Lung (tissue), 12 donors: ENCODE data around the gene TRAF7. TPM values are rescaled to one million over a fixed set of nuclear protein-coding genes. Genes with fewer than 3 reads are reported as not detected.

Source experiments
- ATAC-seq: fragments of 200-7000 bp; cut with Tn5 transposase; one replicate; pipeline ENCODE4 v1.9.1; 2020; ENCODE audit warnings: moderate number of reproducible peaks; ENCODE audit not compliant: insufficient read depth, low FRiP score
- DNase-seq, 3 donors: peaks; one replicate each; pipeline ENCODE4 v3.0.0-alpha.2; 2013 to 2017
- H3K27ac ChIP-seq, 2 donors: one replicate each; pipeline ENCODE4 v1.5.1; 2013; ENCODE audit warnings: mild to moderate bottlenecking in 2 of 2, moderate library complexity in 2 of 2, control low read depth in 1 of 2, inconsistent platforms in 1 of 2, low read depth in 1 of 2, low read length in 1 of 2
- H3K27me3 ChIP-seq, 3 donors: one replicate each; pipeline ENCODE4 v1.5.1; 2013; ENCODE audit warnings: low read length in 2 of 3; ENCODE audit not compliant: control insufficient read depth in 3 of 3, insufficient read depth in 3 of 3
- H3K36me3 ChIP-seq, 4 donors: one replicate each; pipeline ENCODE4 v1.5.1; 2013; ENCODE audit warnings: low read length in 4 of 4, mild to moderate bottlenecking in 1 of 4, moderate library complexity in 1 of 4; ENCODE audit not compliant: control insufficient read depth in 4 of 4, insufficient read depth in 4 of 4
- H3K4me1 ChIP-seq, 5 donors: one replicate each; pipeline ENCODE4 v1.5.1; 2013; ENCODE audit warnings: low read length in 5 of 5, mild to moderate bottlenecking in 2 of 5, moderate library complexity in 1 of 5; ENCODE audit not compliant: control insufficient read depth in 5 of 5, insufficient read depth in 5 of 5
- H3K4me3 ChIP-seq: one replicate; pipeline ENCODE4 v1.5.1; 2013; ENCODE audit warnings: mild to moderate bottlenecking, control low read depth, moderate library complexity
- H3K9ac ChIP-seq, 2 donors: one replicate each; pipeline ENCODE4 v1.5.1; 2013; ENCODE audit warnings: low read length in 2 of 2, control low read depth in 1 of 2; ENCODE audit not compliant: insufficient read depth in 1 of 2
- H3K9me3 ChIP-seq, 4 donors: one replicate each; pipeline ENCODE4 v1.5.1; 2013; ENCODE audit warnings: low read length in 3 of 4, mild to moderate bottlenecking in 1 of 4, moderate library complexity in 1 of 4; ENCODE audit not compliant: control insufficient read depth in 4 of 4, insufficient read depth in 3 of 4
- WGBS, 2 donors: extraction: QIAGEN DNeasy Blood & Tissue Kit; methylation state at CpG; one replicate each; pipeline ENCODE4 v1.1.7; 2013; 5-methylcytosine and 5-hydroxymethylcytosine counted together
- polyA plus RNA-seq, 2 donors: library from polyadenylated mRNA; stranded (reverse); fragments of 200-250 nt; gene quantifications; one replicate each; pipeline ENCODE4 v1.2.1, GENCODE V29; 2013
- total RNA-seq, 2 donors: library from RNA; depleted of rRNA in 1 of 2; stranded (reverse); fragments of >200 nt in 1 of 2; gene quantifications; one replicate each; pipeline ENCODE4 v1.2.1, GENCODE V29; 2014 to 2021
- TF ChIP-seq, protein P1 (sequence below): IDR thresholded peaks from 2 replicates; pipeline ENCODE4 v1.5.1; 2012; ENCODE audit warnings: mild to moderate bottlenecking; ENCODE audit errors: control extremely low read depth, extremely low read depth
- donor health status: control.
- donor health status: control.
- donor health status: Bipolar disorder and iron deficiency.
- donor health status: healthy.
- donor health status: DM: yes; HTN: yes; CAD: no.

Gene TRAF7
- total and polyA plus RNA-seq, 4 donors: 33.4 to 74.2 (median 48.3) TPM

DNA sequence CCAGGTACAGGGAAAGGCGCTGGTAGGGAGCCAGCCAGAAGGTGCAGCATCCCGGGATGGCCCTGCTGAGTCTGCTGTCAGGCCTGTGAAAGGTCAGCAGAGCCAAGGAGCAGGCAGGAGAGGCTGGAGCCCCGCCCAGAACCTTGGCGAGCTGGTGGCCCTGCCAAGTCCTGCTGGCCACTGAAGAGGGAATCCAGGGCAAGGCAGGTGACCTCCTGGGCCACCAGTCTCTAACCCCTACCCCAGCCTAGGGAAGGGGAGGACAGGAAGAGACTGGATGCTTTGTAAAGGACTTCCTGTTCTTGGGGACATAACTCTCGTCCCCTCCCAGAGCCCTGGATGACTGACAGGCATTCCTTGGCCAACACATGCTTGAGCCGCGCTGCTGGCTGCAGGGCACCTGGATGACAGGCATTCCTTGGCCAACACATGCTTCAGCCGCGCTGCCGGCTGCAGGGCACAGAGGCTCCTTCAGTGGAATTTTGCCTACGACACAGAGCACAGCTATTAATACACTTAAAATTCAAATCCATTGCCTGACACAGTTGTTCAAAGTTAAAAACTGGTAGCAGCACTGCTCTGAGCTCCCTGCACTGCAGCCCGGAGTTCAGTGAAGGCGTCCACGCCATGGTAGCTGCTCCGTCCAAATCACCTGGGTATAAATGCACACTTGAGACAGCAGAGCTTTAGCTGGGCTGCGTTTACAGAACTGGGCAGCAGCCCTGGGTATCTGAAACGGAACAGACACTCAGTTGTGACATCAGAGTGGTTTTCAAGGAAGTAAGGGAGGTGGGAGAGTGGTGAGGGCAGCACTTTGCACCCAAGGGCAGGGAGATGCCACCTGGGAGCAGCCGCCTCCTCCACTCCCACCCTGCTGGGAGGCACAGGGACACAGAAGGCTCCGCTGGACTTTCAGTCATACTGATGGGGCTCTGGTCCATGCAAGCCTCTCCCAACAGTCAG is 57.1 kb downstream of the TRAF7 start:
- H3K27me3 ChIP-seq: no peaks in the 10 kb centered on the region
- ATAC-seq (no peak), DNase-seq (no peak)
- no peak overlapping the region for H3K9ac ChIP-seq
- WGBS, 2 donors: 49 to 61% methylated on average over 19 of the region's 19 CpGs
- peaks cover 0 to 20% (median 9%) of the 10 kb centered on the region in 5 donors for H3K4me1 ChIP-seq
- H3K27ac ChIP-seq: peak overlapping the region; percentile 76 to 95
- H3K4me3 ChIP-seq: no peak overlapping the region
- H3K36me3 ChIP-seq: peaks cover 0 to 25% (median 4%) of the 10 kb centered on the region in 4 donors
- no peaks in the 10 kb centered on the region for H3K9me3 ChIP-seq
- TF ChIP-seq, protein P1, sequence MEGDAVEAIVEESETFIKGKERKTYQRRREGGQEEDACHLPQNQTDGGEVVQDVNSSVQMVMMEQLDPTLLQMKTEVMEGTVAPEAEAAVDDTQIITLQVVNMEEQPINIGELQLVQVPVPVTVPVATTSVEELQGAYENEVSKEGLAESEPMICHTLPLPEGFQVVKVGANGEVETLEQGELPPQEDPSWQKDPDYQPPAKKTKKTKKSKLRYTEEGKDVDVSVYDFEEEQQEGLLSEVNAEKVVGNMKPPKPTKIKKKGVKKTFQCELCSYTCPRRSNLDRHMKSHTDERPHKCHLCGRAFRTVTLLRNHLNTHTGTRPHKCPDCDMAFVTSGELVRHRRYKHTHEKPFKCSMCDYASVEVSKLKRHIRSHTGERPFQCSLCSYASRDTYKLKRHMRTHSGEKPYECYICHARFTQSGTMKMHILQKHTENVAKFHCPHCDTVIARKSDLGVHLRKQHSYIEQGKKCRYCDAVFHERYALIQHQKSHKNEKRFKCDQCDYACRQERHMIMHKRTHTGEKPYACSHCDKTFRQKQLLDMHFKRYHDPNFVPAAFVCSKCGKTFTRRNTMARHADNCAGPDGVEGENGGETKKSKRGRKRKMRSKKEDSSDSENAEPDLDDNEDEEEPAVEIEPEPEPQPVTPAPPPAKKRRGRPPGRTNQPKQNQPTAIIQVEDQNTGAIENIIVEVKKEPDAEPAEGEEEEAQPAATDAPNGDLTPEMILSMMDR: no peak

DNA sequence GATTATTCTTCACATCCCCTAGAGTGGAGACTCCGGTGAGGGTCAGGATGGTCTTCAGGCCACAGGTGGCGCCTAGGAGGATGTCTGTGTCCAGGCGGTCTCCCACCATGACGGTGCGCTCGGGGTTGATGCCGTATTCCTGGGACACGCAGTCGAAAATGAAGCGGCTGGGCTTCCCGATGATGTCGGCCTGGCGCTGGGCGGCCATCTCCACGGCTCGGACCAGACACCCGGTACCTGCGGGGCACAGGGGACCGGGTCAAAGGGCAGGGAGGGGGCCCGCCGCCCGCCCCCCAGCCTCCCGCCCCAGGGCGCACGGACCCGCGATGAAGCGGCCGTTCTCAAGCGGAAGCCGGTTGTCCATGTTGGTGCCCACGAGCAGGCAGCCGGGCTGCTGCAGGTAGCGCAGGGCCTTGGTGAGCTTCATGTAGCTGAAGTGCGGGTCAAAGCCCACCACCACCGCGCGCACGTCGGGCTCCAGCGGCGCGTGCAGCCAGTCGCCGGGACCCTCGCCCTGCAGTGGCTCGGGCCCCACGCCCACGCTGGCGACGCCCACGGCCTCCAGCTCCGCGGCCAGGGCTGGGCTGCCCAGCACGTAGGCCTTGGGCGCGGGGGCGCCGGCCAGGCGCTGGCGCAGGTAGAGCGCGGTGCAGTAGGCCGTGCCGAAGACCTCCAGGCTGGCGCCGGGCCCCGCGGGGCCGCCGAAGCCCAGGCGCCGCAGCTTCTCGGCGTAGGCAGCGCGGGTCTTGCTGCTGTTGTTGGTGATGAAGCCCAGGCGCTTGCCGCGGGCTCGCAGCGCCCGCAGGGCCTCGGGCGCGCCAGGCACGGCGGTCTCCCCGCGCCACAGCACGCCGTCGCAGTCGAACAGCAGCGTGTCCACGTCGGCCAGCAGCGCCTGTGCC is 58.5 kb downstream of the TRAF7 start:
- TF ChIP-seq, protein P1: no peak
- WGBS, 2 donors: 1% methylated on average over 80 to 98 of the region's 98 CpGs
- Histone ChIP-seq H3K4me1 (peaks cover 0 to 20% (median 9%) of the 10 kb centered on the region in 5 donors), H3K9ac (peak overlapping the region in 1 of 2 donors; percentile 47), H3K36me3 (peaks cover 0 to 11% (median 2%) of the 10 kb centered on the region in 4 donors), H3K27ac (peak overlapping the region; percentile 95), H3K4me3 (peak overlapping the region; percentile 81), H3K9me3 (no peaks in the 10 kb centered on the region), H3K27me3 (no peaks in the 10 kb centered on the region)
- no peak for ATAC-seq
- no peak for DNase-seq

DNA sequence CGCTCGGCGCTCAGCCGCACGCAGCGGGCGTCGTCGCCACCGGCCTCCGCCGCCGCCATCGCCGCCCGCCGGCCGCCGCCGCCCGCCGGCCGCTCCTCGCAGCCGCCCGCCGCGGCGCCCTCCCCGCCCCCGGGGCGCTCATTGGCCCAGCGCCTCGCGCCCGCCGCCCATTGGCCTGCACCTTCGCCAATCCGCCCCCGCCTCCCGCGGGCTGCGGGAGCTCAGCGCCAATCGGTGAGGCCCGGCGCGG is 59.1 kb downstream of the TRAF7 start, which contains the start of gene PGP:
PGP (minus strand) TSS at position 122 of the 250 bp plus-strand sequence; CDS start at position 59, 63 bp downstream.
- peaks cover 0 to 20% (median 9%) of the 10 kb centered on the region in 5 donors for H3K4me1 ChIP-seq
- H3K27me3 ChIP-seq: no peaks in the 10 kb centered on the region
- TF ChIP-seq, protein P1: no peak
- ATAC-seq (peak; percentile 93), DNase-seq (no peak)
- H3K4me3 ChIP-seq: peak within 1 kb of the TSS; percentile 81
- no peaks in the 10 kb centered on the region for H3K9me3 ChIP-seq
- H3K36me3 ChIP-seq: peaks cover 0 to 5% (median 0%) of the 10 kb centered on the region in 4 donors
- H3K27ac ChIP-seq: peak within 1 kb of the TSS; percentile 95 to 98
- WGBS, 2 donors: 0% methylated on average over 46 to 48 of the region's 48 CpGs
- H3K9ac ChIP-seq: peak within 1 kb of the TSS; percentile 11 to 69
